Nephron (organoid): ENCODE results near the gene MRPL36.

Experiments
- H3K27ac Mint-ChIP-seq, 3 experiments: 2 replicates each; pipeline ENCODE4 v1.8.0; 2020; ENCODE audit warnings: mixed read lengths in 3 of 3, mild to moderate bottlenecking in 2 of 3, moderate library complexity in 1 of 3
- H3K27me3 Mint-ChIP-seq: 2 replicates; pipeline ENCODE4 v1.8.0; 2021; ENCODE audit warnings: low read depth, mild to moderate bottlenecking, moderate library complexity, mixed read lengths
- H3K36me3 Mint-ChIP-seq: 2 replicates; pipeline ENCODE4 v1.8.0; 2020; ENCODE audit warnings: low read depth, mixed read lengths
- H3K4me1 Mint-ChIP-seq: 2 replicates; pipeline ENCODE4 v1.8.0; 2020; ENCODE audit warnings: mixed read lengths
- H3K4me3 Mint-ChIP-seq, 3 experiments: 2 replicates each; pipeline ENCODE4 v1.8.0; 2020; ENCODE audit warnings: mild to moderate bottlenecking in 3 of 3, mixed read lengths in 3 of 3, moderate library complexity in 2 of 3
- H3K9me3 Mint-ChIP-seq: 2 replicates; pipeline ENCODE4 v1.8.0; 2020; ENCODE audit warnings: mixed read lengths
- TF ChIP-seq, protein P1 (sequence below), 3 experiments: fragments of 200-600 bp; sonication (generic); IDR thresholded peaks; one replicate each; pipeline ENCODE4 v1.5.0; 2021; ENCODE audit warnings: antibody characterized with exemption in 3 of 3; ENCODE audit not compliant: unreplicated experiment in 3 of 3

MRPL36 gene

DNA sequence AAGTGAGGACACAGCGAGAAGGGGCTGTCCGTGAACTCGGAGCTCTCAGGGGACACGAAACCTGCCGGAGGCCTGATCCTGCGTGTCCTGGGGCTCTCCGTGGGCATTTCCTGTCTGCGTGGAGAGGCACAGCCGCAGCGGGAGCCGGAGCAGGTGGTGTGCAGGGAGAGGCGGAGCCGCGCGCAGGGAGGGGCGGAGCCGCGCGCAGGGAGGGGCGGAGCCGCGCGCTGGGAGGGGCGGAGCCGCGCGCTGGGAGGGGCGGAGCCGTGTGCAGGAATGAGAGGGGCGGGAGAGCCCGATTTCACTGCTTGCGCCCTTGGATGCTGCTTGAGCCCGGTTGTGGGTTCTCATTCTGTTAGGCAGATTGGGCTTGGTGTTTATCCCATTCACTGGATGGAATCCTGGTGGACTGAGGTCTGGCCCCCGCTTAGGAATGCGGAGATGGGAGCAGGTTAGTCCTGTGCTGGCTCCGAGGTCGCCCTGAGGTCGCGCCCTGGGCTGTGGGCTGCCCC, 28.3 kb upstream of the MRPL36 start:
- TF ChIP-seq, protein P1, sequence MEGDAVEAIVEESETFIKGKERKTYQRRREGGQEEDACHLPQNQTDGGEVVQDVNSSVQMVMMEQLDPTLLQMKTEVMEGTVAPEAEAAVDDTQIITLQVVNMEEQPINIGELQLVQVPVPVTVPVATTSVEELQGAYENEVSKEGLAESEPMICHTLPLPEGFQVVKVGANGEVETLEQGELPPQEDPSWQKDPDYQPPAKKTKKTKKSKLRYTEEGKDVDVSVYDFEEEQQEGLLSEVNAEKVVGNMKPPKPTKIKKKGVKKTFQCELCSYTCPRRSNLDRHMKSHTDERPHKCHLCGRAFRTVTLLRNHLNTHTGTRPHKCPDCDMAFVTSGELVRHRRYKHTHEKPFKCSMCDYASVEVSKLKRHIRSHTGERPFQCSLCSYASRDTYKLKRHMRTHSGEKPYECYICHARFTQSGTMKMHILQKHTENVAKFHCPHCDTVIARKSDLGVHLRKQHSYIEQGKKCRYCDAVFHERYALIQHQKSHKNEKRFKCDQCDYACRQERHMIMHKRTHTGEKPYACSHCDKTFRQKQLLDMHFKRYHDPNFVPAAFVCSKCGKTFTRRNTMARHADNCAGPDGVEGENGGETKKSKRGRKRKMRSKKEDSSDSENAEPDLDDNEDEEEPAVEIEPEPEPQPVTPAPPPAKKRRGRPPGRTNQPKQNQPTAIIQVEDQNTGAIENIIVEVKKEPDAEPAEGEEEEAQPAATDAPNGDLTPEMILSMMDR (IDR thresholded peaks at IDR 0.05; ENCODE audit: unreplicated experiment in 3 of 3): no peak
- Mint-ChIP-seq H3K9me3 (no peaks in the 10 kb centered on the region), H3K27me3 (peaks cover 11% of the 10 kb centered on the region), H3K4me3 (no peak overlapping the region), H3K4me1 (no peaks in the 10 kb centered on the region), H3K27ac (no peak overlapping the region), H3K36me3 (peaks cover 22% of the 10 kb centered on the region)

DNA sequence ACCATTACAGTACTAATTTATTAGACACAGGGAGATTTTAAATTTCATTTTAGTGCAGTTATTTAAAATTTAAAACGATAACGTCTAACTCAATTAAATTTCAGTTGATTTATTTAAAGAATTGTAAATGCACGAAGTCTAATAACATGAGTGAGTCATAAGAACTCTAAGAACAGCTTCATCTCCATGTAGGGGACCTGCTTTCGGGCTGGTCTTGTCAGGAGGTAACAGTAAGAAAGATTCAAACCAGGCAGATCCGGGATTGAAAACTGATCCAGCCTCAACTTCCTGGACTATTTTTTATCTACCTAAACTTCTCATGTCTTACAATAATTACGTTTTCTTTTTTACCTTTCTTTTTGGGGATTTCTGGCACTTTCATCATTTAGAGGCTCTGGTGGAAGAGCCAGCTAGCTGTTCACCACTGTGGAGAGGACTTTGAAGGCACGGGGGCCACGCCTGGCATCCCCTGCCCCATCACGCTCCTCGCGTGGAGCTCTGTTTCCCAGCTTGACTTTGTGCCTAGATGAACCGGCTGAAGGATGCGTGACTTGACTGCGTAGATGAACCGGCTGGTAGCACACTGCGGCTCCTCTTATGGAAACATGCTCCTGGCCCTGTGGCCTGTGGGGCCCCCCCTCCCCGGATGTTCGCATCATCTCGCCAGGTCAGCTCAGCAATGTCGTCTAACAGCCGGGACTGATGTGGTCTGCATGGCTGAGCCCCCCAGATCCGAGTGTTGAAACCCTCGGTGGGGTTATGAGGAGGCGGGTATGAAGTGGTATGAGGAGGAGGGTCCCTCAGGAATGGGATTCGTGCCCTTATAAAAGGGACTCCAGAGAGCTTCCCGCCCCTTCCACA, 27.6 kb upstream of the MRPL36 start:
- no peaks in the 10 kb centered on the region for H3K4me1 Mint-ChIP-seq
- TF ChIP-seq, protein P1 (IDR thresholded peaks at IDR 0.05; ENCODE audit: unreplicated experiment in 3 of 3): no peak
- H3K36me3 Mint-ChIP-seq: peaks cover 27% of the 10 kb centered on the region
- no peak overlapping the region for H3K27ac Mint-ChIP-seq
- no peak overlapping the region for H3K4me3 Mint-ChIP-seq
- peaks cover 6% of the 10 kb centered on the region for H3K27me3 Mint-ChIP-seq
- H3K9me3 Mint-ChIP-seq: no peaks in the 10 kb centered on the region

DNA sequence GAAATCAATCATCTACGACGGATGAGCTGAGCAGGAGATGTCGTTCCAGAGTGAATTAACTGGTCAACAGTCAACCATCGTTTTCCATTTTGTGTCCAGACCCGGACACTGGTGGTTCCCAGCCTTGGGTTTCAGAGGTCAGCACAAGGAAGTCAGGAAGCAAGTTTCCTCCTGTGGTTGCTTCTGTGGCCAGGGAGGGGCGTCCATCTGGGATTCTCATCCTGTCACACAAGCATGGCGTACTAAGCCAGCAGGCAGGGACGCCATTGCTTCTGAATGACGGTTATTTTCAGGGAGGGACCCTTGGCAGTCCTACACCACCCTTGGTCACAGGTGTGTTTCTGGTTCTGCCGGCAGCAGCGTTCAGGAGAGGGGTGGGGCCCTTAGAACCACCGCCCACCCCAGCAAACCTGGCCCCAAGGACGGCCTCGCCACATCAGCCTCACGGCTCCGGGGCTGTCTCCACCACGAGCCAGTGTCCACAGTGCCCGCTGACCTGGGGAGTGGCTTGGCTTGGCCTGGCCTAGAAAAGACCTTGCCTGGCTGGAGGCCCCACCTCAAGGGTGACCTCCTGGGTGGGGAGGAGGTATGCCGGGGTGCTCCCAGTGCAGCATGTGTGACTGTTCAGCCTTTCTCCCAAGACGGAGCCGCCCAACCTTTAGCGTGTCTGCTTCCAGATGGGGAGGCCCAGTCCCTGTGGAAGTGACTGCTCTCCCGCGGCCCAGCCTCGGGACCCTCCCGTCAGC, 26.8 kb upstream of the MRPL36 start:
- peaks cover 35% of the 10 kb centered on the region for H3K36me3 Mint-ChIP-seq
- H3K27me3 Mint-ChIP-seq: no peaks in the 10 kb centered on the region
- no peak overlapping the region for H3K4me3 Mint-ChIP-seq
- TF ChIP-seq, protein P1 (IDR thresholded peaks at IDR 0.05; ENCODE audit: unreplicated experiment in 3 of 3): no peak
- no peaks in the 10 kb centered on the region for H3K4me1 Mint-ChIP-seq
- no peaks in the 10 kb centered on the region for H3K9me3 Mint-ChIP-seq
- H3K27ac Mint-ChIP-seq: no peak overlapping the region

DNA sequence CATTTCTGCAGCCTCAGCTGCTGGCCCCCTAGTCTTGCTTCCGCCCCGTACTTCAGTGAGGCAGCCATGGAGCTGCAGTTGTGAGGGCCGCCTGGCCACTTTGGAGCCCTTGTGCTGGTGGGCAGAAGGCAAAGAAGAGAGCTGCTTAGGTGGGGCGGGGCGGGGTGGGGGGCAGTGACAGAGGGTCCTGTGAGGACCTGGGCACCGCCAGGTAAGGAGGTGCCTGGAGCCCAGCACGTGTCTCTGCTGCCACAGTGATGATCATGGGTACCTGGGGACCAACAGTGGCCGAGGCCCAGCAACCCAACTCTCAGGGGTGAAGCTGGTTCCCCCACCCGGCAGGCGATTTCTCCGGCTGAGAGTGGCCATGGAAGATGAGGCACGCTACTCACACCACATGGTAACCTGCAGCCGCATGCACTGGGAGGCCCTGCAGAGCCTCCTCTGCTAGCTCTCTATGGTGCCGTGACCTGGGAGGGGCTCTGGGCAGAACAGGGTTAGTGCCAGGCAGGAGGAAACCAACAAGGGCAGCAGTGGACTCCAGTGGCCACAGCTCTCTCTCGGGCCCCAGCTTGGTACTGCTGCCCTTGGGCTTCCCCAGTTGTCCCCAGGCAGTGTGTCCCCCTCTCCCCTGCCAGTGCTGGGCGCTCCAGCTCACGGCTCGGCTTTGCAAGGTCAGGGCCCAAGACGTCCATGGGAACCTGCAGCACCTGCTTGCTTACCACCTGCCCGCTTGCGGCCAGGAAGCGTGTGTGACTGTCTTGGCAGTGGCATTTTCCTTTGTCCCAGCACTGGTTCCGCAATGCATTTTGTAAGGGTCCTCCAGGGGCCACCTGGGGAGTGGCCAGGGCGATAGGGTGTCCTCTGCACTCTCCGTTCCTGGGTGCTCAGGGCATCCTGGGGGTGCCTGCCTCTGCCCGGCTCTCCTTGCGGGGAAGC, 25.5 kb upstream of the MRPL36 start:
- Mint-ChIP-seq H3K9me3 (no peaks in the 10 kb centered on the region), H3K27ac (no peak overlapping the region), H3K4me3 (no peak overlapping the region), H3K4me1 (no peaks in the 10 kb centered on the region), H3K36me3 (peaks cover 44% of the 10 kb centered on the region), H3K27me3 (no peaks in the 10 kb centered on the region)
- TF ChIP-seq, protein P1 (IDR thresholded peaks at IDR 0.05; ENCODE audit: unreplicated experiment in 3 of 3): no peak

DNA sequence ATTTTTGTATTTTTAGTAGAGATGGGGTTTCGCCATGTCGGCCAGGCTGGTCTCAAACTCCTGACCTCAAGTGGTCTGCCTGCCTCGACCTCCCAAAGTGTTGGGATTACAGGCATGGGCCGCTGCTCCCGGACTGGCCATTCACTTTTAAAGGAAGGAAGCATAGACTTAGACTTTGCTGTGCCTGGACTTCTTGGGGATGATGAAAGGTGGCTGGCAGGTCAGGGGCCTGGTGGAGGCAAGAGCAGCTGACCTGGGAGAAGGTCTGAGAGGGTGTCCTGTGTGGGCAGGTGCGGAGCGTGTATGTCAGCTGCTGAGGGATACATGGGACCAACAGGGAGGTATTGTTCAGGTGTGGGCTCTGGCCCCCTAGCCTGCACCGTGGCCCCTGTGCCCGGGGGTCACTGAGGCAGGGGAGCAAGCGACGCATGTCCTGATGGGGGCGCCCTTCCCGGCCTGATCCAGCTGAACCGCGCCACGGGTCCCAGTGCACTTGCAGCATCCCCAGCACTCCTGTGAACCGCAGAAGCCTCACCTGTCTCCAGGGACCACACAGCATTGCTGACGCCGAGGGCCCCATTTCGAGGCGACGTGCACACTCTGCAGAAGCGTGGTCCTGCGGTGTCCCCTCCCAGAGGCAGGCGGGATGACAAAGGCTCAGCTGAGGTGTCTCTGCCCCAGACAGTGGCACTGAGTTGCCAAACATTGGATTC, 24.6 kb upstream of the MRPL36 start:
- TF ChIP-seq, protein P1 (IDR thresholded peaks at IDR 0.05; ENCODE audit: unreplicated experiment in 3 of 3): no peak
- H3K27ac Mint-ChIP-seq: no peak overlapping the region
- no peak overlapping the region for H3K4me3 Mint-ChIP-seq
- H3K27me3 Mint-ChIP-seq: no peaks in the 10 kb centered on the region
- H3K9me3 Mint-ChIP-seq: peaks cover under 1% of the 10 kb centered on the region
- H3K36me3 Mint-ChIP-seq: peaks cover 48% of the 10 kb centered on the region
- no peaks in the 10 kb centered on the region for H3K4me1 Mint-ChIP-seq
